Lower lobe of right lung (tissue), 2 donors: ENCODE measurements around the gene TBXAS1. TPM values are rescaled to one million over a fixed set of nuclear protein-coding genes. Genes with fewer than 3 reads are reported as not detected.

ENCODE experiments used
- ATAC-seq, 2 donors: fragments of 200-7000 bp; cut with Tn5 transposase; one replicate each; pipeline ENCODE4 v1.9.1; 2020 to 2022; ENCODE audit warnings: mild to moderate bottlenecking in 2 of 2, moderate library complexity in 2 of 2
- DNase-seq: peaks from one replicate; pipeline ENCODE4 v3.0.0-alpha.2; 2020
- H3K27ac ChIP-seq: fragments of 200-600 bp; one replicate; pipeline ENCODE4 v1.8.0; 2022
- H3K27me3 ChIP-seq: fragments of 200-600 bp; one replicate; pipeline ENCODE4 v1.8.0; 2022; ENCODE audit warnings: low read depth
- H3K36me3 ChIP-seq: fragments of 200-600 bp; one replicate; pipeline ENCODE4 v1.8.0; 2022; ENCODE audit warnings: mild to moderate bottlenecking
- H3K4me1 ChIP-seq: fragments of 200-600 bp; one replicate; pipeline ENCODE4 v1.8.0; 2022
- H3K4me3 ChIP-seq: fragments of 200-600 bp; one replicate; pipeline ENCODE4 v1.8.0; 2022; ENCODE audit warnings: mild to moderate bottlenecking
- H3K9me3 ChIP-seq: fragments of 200-600 bp; one replicate; pipeline ENCODE4 v1.8.0; 2022
- intact Hi-C: fragments of 100-400 bp; cut with DNase I; formaldehyde crosslinking; loops from one replicate; pipeline ENCODE4 v1.11.0; 2022
- total RNA-seq: library from RNA; stranded (reverse); fragmentation: NEBNext Ultra II Directional; extraction: Animal tissue kit (Norgen Biotek cat#: 25700); gene quantifications from one replicate; pipeline ENCODE4 v1.2.1, GENCODE V29; 2021
- TF ChIP-seq, protein P1 (sequence below): fragments of 200-600 bp; IDR thresholded peaks from one replicate; pipeline ENCODE4 v1.8.0; 2022; ENCODE audit warnings: antibody characterized with exemption, mild to moderate bottlenecking
- donor health status: DM: no; HTN: yes; CAD: no; lungs with severe emphysema.

Gene TBXAS1
- total RNA-seq, 1 donor from 2014 or later, result 92.6 TPM

GRCh38 chr7:139807009-139807408 is 22.1 kb upstream of the TBXAS1 start:
- no peak for ATAC-seq

GRCh38 chr7:139808427-139808826 is 20.6 kb upstream of the TBXAS1 start:
- H3K27me3 ChIP-seq, result no peaks in the 10 kb centered on the region
- H3K4me3 ChIP-seq, result no peak overlapping the region
- no peaks in the 10 kb centered on the region for H3K9me3 ChIP-seq
- no peak for ATAC-seq
- intact Hi-C loops, result no loop called here
- no peak overlapping the region for H3K27ac ChIP-seq
- TF ChIP-seq, protein P1, sequence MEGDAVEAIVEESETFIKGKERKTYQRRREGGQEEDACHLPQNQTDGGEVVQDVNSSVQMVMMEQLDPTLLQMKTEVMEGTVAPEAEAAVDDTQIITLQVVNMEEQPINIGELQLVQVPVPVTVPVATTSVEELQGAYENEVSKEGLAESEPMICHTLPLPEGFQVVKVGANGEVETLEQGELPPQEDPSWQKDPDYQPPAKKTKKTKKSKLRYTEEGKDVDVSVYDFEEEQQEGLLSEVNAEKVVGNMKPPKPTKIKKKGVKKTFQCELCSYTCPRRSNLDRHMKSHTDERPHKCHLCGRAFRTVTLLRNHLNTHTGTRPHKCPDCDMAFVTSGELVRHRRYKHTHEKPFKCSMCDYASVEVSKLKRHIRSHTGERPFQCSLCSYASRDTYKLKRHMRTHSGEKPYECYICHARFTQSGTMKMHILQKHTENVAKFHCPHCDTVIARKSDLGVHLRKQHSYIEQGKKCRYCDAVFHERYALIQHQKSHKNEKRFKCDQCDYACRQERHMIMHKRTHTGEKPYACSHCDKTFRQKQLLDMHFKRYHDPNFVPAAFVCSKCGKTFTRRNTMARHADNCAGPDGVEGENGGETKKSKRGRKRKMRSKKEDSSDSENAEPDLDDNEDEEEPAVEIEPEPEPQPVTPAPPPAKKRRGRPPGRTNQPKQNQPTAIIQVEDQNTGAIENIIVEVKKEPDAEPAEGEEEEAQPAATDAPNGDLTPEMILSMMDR, result no peak
- H3K4me1 ChIP-seq, result no peaks in the 10 kb centered on the region
- H3K36me3 ChIP-seq, result no peaks in the 10 kb centered on the region
- no peak for DNase-seq

More at GRCh38 chr7:139807009-139807408, 22.1 kb upstream of the TBXAS1 start:
- TF ChIP-seq, protein P1, result no peak
- Histone ChIP-seq H3K4me3 (no peak overlapping the region), H3K27ac (no peak overlapping the region), H3K27me3 (no peaks in the 10 kb centered on the region), H3K4me1 (no peaks in the 10 kb centered on the region), H3K9me3 (no peaks in the 10 kb centered on the region), H3K36me3 (no peaks in the 10 kb centered on the region)
- intact Hi-C loops, result no loop called here
- DNase-seq, result no peak

- Histone ChIP-seq H3K4me3 (no peak overlapping the region), H3K27me3 (no peaks in the 10 kb centered on the region), H3K27ac (no peak overlapping the region), H3K9me3 (no peaks in the 10 kb centered on the region), H3K4me1 (no peaks in the 10 kb centered on the region), H3K36me3 (no peaks in the 10 kb centered on the region)
- TF ChIP-seq, protein P1, result no peak
- intact Hi-C loops, result no loop called here
- ATAC-seq, result no peak
- no peak for DNase-seq
Observed at GRCh38 chr7:139808846-139809442, 20.1 kb upstream of the TBXAS1 start.

DNA sequence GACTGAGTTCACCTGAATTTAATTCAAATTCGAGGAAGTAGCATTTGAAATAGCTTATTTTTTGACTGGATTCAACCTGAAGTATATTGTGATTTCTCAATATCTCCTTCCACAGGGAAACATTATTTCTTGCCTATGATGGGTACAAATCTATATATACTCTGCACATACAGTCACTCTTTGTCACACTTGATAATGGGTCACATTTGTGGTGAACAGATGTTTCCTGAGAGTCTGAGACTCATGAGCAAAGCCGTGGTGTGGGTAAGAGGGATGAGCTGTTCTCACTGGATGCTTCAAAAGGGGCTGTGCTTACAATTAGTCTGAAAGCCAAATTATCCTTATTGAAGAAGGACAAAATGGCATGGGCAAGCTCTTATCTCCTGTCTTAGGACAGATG is 18.0 kb upstream of the TBXAS1 start:
- Histone ChIP-seq H3K9me3 (no peaks in the 10 kb centered on the region), H3K4me1 (no peaks in the 10 kb centered on the region), H3K27ac (no peak overlapping the region), H3K36me3 (no peaks in the 10 kb centered on the region), H3K4me3 (no peak overlapping the region), H3K27me3 (no peaks in the 10 kb centered on the region)
- intact Hi-C loops, result no loop called here
- TF ChIP-seq, protein P1, result no peak
- DNase-seq (no peak), ATAC-seq (no peak)

DNA sequence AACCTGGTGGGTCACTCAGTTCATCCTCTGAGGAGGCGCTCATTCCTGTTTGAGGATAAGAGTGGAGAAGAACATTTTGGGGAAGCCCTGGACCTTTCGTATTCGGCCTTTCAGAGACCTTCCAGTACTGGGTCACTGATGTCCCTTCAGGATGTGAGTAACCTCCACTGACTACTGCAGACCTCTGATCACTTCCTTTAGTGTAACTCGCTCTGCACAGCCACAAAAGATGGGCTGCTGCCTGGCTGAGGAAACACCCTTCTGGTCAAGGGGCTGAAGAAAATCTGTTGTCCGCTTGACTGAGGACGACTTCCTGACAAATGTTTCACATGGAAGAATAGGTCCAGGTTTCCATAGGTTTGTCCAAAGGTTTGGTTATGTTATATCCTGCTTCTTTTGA is 15.9 kb upstream of the TBXAS1 start:
- Histone ChIP-seq H3K27ac (no peak overlapping the region), H3K36me3 (no peaks in the 10 kb centered on the region), H3K4me3 (no peak overlapping the region), H3K4me1 (no peaks in the 10 kb centered on the region), H3K27me3 (no peaks in the 10 kb centered on the region), H3K9me3 (no peaks in the 10 kb centered on the region)
- no peak for DNase-seq
- TF ChIP-seq, protein P1, result no peak
- intact Hi-C loops, result no loop called here
- ATAC-seq, result no peak
